PFSK-1 (cell line): ENCODE measurements around the gene ZNF730.

Experiments used
- FOXP2 ChIP-seq: optimal IDR thresholded peaks from 2 replicates; pipeline ENCODE3; 2011; ENCODE audit warnings: borderline replicate concordance, control low read depth, inconsistent platforms; ENCODE audit not compliant: insufficient read depth; ENCODE audit errors: extremely low read length, extremely low read depth
- POLR2AphosphoS5 ChIP-seq: IDR thresholded peaks from 2 replicates; pipeline ENCODE4 v1.6.1; 2012; ENCODE audit warnings: low read depth, mild to moderate bottlenecking, control low read depth, low read length, moderate library complexity
- SIN3A ChIP-seq: IDR thresholded peaks from 2 replicates; pipeline ENCODE4 v1.6.1; 2012; ENCODE audit warnings: mild to moderate bottlenecking, low read length, moderate library complexity, borderline replicate concordance; ENCODE audit not compliant: insufficient read depth
- TAF1 ChIP-seq: IDR thresholded peaks from 2 replicates; pipeline ENCODE4 v1.6.1; 2012; ENCODE audit warnings: low read length, control low read depth, borderline replicate concordance; ENCODE audit not compliant: insufficient read depth
- TF ChIP-seq, protein P1 (sequence below), 2 experiments: IDR thresholded peaks; 2 replicates each; pipeline versions ENCODE4 v1.6.1 to v1.8.0; 2011 to 2012; ENCODE audit warnings: low read depth in 2 of 2, low read length in 2 of 2, control low read depth in 1 of 2, inconsistent platforms in 1 of 2, mild to moderate bottlenecking in 1 of 2, moderate library complexity in 1 of 2; ENCODE audit not compliant: insufficient read depth in 1 of 2

The ZNF730 gene

DNA sequence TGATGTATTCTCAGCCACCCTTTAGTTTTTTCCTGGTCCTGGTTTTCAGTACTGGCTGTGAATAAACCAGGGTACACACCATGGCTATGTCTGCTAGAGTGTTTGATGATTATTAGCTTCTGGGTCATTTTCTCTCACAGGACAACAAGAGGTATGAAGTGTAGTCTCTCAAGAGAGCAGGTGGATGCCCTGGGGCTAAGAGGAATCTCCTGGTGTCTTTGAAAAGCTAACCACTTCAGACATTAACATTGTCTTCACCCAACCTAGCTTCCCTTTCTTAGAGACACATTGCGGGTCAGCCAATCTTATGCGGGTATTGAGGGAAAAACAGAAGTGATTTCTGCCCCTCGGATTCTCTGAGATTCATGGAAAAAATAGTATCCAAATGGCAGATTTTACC, 1.6 kb downstream of the ZNF730 start:
- TF ChIP-seq TAF1 (no peak), SIN3A (no peak)
- TF ChIP-seq, protein P1, sequence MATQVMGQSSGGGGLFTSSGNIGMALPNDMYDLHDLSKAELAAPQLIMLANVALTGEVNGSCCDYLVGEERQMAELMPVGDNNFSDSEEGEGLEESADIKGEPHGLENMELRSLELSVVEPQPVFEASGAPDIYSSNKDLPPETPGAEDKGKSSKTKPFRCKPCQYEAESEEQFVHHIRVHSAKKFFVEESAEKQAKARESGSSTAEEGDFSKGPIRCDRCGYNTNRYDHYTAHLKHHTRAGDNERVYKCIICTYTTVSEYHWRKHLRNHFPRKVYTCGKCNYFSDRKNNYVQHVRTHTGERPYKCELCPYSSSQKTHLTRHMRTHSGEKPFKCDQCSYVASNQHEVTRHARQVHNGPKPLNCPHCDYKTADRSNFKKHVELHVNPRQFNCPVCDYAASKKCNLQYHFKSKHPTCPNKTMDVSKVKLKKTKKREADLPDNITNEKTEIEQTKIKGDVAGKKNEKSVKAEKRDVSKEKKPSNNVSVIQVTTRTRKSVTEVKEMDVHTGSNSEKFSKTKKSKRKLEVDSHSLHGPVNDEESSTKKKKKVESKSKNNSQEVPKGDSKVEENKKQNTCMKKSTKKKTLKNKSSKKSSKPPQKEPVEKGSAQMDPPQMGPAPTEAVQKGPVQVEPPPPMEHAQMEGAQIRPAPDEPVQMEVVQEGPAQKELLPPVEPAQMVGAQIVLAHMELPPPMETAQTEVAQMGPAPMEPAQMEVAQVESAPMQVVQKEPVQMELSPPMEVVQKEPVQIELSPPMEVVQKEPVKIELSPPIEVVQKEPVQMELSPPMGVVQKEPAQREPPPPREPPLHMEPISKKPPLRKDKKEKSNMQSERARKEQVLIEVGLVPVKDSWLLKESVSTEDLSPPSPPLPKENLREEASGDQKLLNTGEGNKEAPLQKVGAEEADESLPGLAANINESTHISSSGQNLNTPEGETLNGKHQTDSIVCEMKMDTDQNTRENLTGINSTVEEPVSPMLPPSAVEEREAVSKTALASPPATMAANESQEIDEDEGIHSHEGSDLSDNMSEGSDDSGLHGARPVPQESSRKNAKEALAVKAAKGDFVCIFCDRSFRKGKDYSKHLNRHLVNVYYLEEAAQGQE (IDR thresholded peaks at IDR 0.05; ENCODE audit: insufficient read depth in 1 of 2, low read depth in 2 of 2, low read length in 2 of 2): no peak

DNA sequence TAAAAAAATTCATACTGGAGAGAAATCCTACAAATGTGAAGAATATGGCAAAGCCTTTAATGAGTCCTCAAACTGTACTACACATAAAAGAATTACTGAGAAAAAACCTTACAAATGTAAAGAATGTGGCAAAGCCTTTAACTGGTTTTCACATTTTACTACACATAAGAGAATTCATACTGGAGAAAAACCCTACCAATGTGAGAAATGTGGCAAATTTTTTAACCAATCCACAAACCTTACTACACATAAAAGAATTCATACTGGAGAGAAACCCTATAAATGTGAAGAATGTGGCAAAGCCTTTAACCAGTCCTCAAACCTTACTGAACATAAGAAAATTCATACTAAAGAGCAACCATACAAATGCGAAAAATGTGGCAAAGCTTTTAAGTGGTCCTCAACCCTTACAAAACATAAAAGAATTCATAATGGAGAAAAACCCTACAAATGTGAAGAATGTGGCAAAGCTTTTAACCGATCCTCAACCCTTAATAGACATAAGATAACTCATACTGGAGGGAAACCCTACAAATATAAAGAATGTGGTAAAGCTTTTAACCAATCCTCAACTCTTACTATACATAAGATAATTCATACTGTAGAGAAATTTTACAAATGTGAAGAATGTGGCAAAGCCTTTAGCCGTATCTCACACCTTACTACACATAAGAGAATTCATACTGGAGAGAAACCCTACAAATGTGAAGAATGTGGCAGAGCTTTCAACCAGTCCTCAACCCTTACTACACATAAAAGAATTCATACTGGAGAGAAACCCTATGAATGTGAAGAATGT, 29.0 kb downstream of the ZNF730 start:
- TF ChIP-seq, protein P1 (IDR thresholded peaks at IDR 0.05; ENCODE audit: insufficient read depth in 1 of 2, low read depth in 2 of 2, low read length in 2 of 2): no peak
- TF ChIP-seq SIN3A: no peak

DNA sequence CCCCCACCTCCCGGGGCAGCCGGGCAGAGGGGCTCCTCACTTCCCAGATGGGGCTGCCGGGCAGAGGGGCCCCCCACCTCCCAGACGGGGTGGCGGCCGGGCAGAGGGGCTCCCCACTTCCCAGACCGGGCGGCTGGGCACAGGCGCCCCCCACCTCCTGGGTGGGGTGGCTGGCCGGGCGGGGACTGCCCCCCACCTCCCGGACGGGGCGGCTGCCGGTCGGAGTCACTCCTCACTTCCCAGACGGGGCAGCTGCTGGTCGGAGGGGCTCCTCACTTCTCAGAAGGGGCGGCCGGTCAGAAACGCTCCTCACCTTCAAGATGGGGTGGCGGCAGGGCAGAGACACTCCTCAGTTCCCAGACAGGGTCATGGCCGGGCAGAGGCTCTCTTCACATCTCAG, 43.9 kb downstream of the ZNF730 start:
- TF ChIP-seq, protein P1 (IDR thresholded peaks at IDR 0.05; ENCODE audit: insufficient read depth in 1 of 2, low read depth in 2 of 2, low read length in 2 of 2): no peak
- no peak for TF ChIP-seq TAF1
- no peak for TF ChIP-seq SIN3A
- TF ChIP-seq FOXP2: no peak

DNA sequence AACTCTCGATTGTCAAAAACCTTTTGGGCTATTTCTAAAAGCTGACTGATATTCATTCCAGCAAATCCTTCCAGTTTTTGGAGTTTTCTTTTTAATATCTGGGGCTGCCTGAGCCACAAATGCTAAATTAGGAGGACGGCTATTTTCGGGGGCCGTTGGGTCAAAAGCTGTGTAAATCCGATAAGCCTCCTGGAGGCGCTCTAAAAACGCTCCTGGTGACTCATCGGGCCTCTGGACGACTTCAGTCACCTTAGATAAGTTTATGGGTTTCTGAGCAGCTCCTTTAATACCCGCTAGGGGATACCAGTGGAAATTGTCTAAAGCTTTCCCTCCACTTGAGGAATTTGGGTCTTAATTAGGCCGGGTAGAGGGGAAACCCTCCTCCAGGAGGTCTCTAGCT, 66.4 kb downstream of the ZNF730 start:
- TF ChIP-seq POLR2AphosphoS5 (no peak), FOXP2 (no peak), SIN3A (no peak), TAF1 (no peak)
- TF ChIP-seq, protein P1 (IDR thresholded peaks at IDR 0.05; ENCODE audit: insufficient read depth in 1 of 2, low read depth in 2 of 2, low read length in 2 of 2): no peak

DNA sequence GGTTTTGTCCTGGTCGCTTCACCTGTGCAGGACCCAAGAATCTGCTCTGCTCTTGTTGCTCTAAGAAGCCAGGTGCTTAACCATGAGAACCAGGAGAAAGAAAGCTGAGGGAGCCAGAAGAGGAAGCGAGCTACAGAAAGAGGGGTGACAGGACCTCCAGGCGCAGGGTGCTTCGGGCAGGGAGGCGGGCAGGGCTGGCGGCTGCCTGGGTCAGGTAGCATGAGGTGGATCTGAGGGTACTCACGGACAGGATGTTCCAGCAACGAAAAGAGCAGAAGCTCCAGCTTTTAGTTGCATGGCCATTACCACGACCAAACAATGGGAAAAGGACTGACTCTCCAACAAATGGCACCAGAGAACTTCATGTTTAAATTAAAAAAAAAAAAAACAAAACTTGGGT, 73.5 kb downstream of the ZNF730 start:
- TF ChIP-seq SIN3A (no peak), TAF1 (no peak), FOXP2 (no peak), POLR2AphosphoS5 (no peak)
- TF ChIP-seq, protein P1 (IDR thresholded peaks at IDR 0.05; ENCODE audit: insufficient read depth in 1 of 2, low read depth in 2 of 2, low read length in 2 of 2): no peak
